ENCODE measurements around the gene EML1. TPM values are rescaled to one million over a fixed set of nuclear protein-coding genes. Genes with fewer than 3 reads are reported as not detected.

The EML1 gene
- total and polyA plus RNA-seq, 2 of the 13 experiments (the other 11 are each of a cell fraction or from before 2014, with no cell fraction given) = 0.59 to 1.7 TPM

GRCh38 chr14:99773521-99774497, 19.4 kb upstream of the EML1 start:
- DNase-seq (ENCODE audit: low spot score) (no peak), ATAC-seq (no peak), FAIRE-seq (no peak)
- H3K4me1 ChIP-seq (ENCODE audit: insufficient read depth, low read length) = no peaks in the 10 kb centered on the region
- TF ChIP-seq GTF3A (CRISPR knock-in tag; conservative IDR thresholded peaks at IDR 0.05) (no peak), ZMYM2 (CRISPR knock-in tag; IDR thresholded peaks at IDR 0.05) (no peak), ZXDC (CRISPR knock-in tag; IDR thresholded peaks at IDR 0.05) (no peak), ZNF296 (CRISPR knock-in tag; conservative IDR thresholded peaks at IDR 0.05) (no peak), ZNF577 (CRISPR knock-in tag; IDR thresholded peaks at IDR 0.05; ENCODE audit: borderline replicate concordance, low read depth) (no peak)
- in situ Hi-C loops (cut with HindIII; ENCODE audit: extremely low pct_ligation_motif_present, low pct_unique_long_range_greater_than_20kb) = no loop called here
- H4K20me1 ChIP-seq (ENCODE audit: insufficient read depth, low read length) = no peaks in the 10 kb centered on the region
- H3K9ac ChIP-seq (ENCODE audit: insufficient read depth, low read depth, low read length) = no peak overlapping the region
- H2AFZ ChIP-seq (ENCODE audit: low read length) = no peak overlapping the region
- ChIA-PET POLR2A (no interaction called here), CTCF (ENCODE audit: low intra/inter-chr PET ratio, low total read pairs) (no interaction called here)
- no peak overlapping the region for H3K27ac ChIP-seq (ENCODE audit: extremely low read length, insufficient read depth, low read length)
- no peaks in the 10 kb centered on the region for H3K79me2 ChIP-seq (ENCODE audit: insufficient read depth, low read length)
- intact Hi-C loops (cut with micrococcal nuclease; ENCODE audit: unreplicated experiment) = no loop called here
- H3K4me3 ChIP-seq (replicated peaks in 1 of 3; ENCODE audit: insufficient read depth in 1 of 3, low read depth in 2 of 3, low read length in 3 of 3) = no peak overlapping the region
- H3K27me3 ChIP-seq (ENCODE audit: control insufficient read depth in 1 of 2, insufficient read depth in 2 of 2, low read length in 2 of 2) = peaks cover 0 to 11% of the 10 kb centered on the region in 2 experiments; a peak in 2 of 5 replicates
- H3K4me2 ChIP-seq (ENCODE audit: low read depth, low read length) = no peak overlapping the region
- H3K36me3 ChIP-seq (replicated peaks in 1 of 2; ENCODE audit: control insufficient read depth in 1 of 2, insufficient read depth in 2 of 2, low read length in 2 of 2) = no peaks in the 10 kb centered on the region
- no peaks in the 10 kb centered on the region for H3K9me3 ChIP-seq (ENCODE audit: low read length)
- no TSS peak for BruUV-seq (replicated peaks)
- 56% methylated on average over 20 of the region's 26 CpGs for WGBS (ENCODE audit: low lambda C conversion rate)
